NCI-H1048 (cell line): Measurements from ENCODE around the gene CHCHD3.

Experiments used
- DNase-seq: peaks from one replicate; lab custom pipeline; 2025; lab: John Stamatoyannopoulos, UW

The CHCHD3 gene

DNA sequence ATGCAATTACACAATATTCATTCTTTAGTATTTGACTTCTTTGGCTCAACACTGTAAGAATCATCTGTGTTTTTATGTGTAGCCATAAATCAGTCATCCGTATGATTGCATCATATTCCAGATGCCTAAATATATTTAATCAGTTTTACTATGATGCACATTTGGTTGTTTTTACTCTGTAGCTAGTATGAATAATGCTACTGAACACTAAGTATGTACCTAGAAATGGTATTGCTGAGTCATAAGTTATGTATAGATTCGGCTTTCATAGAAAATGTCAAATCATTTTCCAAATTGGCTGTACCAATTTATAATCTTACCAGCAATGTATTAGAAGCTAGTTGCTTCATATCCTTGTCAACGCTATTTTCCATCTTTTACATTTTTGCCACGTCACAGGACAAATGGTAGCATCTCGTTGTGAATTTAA, 308.3 kb downstream of the CHCHD3 start:
- DNase-seq, result no peak

DNA sequence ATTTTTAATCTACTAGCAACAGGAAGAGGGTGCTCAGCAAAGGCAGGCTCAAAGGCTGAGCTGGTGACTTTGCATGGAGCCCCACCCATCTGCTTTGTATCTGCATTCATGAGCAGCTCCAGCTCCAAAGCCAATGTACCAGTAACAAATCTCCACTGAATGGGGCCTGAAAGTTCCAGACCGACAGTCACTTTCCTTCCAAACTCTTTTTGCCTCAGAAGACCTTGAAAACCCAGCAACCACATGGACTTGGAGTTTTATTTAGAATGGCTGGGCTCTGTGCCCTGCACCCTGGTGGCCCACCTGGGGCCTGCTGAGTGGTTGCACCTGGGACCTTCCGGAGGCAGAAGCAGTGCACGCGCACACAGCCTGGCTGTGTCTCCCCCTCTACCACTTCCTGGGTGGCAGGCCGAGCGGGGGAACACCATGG, 310.6 kb downstream of the CHCHD3 start:
- DNase-seq, result no peak

DNA sequence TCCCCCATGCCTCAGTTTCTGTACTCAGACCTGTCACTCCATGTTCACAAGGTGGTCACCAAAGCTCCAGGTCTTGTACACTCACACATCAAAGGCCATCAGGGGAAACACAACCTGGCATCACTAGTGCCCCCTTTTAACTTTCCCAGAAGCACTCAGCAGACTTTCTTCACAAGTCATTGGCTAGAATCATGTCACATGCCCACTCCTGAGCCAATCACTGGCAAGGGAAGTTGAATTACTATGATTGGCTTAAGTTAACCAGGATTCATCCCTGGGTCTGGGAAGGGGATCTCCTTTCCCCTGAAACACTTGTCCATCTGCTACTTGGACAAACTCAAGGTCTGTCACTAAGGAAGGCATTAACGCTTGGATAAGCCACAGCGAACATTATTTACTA, 311.8 kb downstream of the CHCHD3 start:
- no peak for DNase-seq

DNA sequence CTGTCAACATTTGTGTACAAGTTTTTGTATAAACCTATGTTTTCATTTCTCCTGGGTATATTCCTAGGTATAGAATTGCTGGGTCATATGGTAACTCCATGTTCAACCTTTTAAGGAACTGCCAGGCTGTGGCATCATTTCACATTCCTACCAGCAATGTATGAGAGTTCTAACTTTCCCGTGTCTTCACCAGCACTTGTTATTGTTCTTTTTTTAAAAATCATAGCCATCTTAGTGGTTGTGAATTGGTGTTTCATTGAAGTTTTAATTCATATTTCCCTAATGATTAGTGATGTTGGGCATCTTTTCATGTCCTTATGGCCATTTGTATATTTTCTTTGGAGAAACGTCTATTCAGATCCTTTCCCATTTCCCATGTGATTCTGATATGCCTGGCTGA, 312.6 kb downstream of the CHCHD3 start:
- DNase-seq, result no peak

GRCh38 chr7:132768099-132768498, 313.8 kb downstream of the CHCHD3 start:
- DNase-seq, result no peak

- no peak for DNase-seq
These were observed 314.5 kb downstream of the CHCHD3 start for GRCh38 chr7:132767378-132767777.

- DNase-seq, result no peak
These were observed 315.2 kb downstream of the CHCHD3 start for GRCh38 chr7:132766660-132767059.

GRCh38 chr7:132765861-132766260, 316.0 kb downstream of the CHCHD3 start:
- DNase-seq, result no peak

- DNase-seq, result no peak
These were observed 317.1 kb downstream of the CHCHD3 start for GRCh38 chr7:132764762-132765161.

DNA sequence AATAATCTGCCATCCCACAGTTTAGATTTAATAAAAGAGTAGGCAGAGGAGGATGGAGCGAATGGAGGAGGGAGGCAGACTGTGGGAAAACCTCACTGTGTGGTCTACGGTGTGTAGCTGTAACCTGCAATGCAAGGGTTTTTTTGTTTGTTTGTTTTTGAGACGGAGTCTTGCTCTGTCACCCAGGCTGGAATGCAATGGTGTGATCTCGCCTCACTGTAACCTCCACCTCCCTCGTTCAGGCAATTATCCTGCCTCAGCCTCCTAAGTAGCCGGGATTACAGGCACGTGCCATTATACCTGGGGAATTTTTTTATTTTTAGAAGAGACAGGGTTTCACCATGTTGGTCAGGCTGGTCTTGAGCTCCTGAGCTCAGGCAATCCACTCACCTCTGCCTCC, 321.0 kb downstream of the CHCHD3 start:
- no peak for DNase-seq

DNA sequence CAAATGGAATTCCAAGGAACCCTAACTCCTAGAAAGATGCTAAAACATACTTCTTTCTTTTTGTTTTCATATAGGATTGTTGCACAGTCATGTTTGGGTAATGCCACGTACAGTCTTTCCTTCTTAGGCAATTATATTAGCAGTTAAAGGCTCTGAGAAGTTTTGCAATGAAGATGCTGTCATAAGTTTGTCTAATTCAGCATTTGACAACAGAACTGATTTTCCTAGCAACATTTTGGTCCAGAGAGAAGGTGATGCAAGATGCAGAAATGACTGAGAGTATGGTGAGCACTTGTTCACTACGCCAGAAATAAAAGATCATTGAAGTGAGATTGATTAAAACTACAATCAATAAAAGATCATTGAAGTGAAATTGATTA, 321.7 kb downstream of the CHCHD3 start:
- no peak for DNase-seq

DNA sequence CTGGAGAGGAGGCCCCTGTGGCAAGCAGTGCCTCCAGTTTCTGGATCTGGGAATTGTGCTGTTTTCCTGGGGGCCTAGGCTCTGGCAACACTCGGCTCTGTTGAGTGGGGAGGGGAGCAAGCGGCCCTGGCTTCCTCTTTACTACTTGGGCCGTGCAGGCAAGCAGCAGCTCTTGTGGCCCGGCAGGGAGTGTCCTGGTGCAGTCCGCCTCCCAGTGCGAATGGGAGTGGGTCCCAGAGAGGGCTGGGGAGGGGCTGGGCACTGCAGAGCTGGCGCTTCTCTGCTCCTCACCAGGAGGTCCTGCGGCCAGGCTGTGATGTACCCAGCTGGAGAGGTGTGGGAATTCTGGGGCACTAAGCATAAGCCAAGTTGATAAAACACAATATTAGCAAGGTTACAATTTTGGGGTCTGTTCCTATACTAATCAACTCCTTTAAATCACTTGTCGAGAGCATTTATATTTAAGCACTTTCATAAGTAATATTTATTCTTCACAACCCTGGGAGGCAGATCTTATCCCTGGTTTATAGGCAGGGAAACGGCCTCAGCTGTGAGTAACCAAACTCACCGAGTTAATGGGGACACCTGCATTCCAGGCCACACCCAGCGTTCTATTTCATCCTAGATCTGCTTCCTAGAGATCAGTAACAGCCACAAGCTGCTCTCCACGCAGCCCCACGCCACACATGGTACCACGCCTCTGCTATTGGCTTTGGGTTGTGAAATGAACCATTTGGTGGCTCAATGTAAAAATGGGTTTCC, 322.2 kb downstream of the CHCHD3 start:
- DNase-seq, result no peak

GRCh38 chr7:132758986-132759385, 322.9 kb downstream of the CHCHD3 start:
- no peak for DNase-seq

- no peak for DNase-seq
These were observed 324.1 kb downstream of the CHCHD3 start for GRCh38 chr7:132757783-132758182.

DNA sequence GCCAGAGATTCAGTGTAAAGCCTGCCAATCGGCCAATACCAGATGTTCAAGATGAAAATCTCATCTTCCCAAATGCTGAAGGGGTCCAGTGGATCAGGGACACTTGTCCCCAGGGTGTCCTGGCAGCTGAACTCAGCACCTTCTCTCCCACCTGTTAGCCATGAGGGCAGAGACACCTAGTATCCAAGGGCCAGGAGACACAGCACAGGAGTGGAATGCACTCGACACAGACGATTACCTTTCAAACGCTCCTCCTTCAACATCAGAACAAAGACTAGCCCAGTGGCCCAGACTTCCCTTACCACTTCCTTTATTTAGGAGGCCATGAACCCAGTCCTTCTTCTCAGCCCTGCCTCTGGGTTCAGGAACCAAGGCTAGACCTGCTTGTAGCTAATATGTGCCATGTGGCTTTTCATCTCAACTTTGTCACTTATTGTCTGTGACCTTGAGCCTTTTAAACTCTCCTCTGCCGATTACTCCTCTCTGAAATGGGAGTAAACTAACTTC, 325.4 kb downstream of the CHCHD3 start:
- DNase-seq, result no peak

- no peak for DNase-seq
These were observed 326.1 kb downstream of the CHCHD3 start for GRCh38 chr7:132755538-132756483.

- DNase-seq, result no peak
These were observed 329.5 kb downstream of the CHCHD3 start for GRCh38 chr7:132752431-132752830.

DNA sequence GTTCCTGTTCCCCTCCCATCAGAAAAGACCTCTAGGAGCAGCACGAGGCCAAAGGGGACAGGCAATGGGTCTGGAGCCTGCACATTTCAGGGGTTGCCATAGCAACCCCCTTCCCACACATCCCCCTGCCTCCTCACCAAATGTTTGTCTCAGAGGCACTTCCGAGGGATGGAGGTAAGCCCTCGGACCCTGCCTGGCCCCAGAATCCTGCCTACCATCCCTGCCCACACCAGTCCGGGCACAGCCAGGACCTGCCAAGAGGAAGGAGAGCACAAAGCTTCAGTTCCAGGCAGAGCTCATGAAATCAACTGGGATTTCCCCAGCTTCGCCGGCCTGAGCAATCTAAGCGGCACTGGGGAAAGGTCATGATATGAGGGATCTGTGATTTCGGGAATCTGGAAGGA, 330.6 kb downstream of the CHCHD3 start:
- no peak for DNase-seq

GRCh38 chr7:132750530-132751217, 331.2 kb downstream of the CHCHD3 start:
- DNase-seq, result no peak

DNA sequence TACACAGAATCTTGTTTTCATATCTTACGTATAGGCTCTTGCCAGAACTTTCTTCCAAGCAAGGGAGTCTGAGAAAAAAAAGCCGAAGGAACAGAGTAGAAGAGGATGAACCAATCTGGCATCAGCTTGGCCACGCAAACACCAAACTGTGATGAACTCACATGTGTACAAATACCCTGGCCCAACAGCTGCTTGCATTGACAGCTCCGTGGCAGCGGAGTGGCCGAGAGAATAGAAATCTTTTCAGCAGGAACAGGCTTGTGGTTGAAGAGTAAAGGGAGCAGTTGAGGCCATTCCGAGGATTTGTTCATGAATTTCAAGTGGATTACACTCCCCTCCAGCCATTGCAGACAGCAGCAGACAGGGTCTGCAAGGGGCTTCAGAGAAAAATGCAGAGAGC, 331.8 kb downstream of the CHCHD3 start:
- no peak for DNase-seq

- DNase-seq, result no peak
These were observed 336.4 kb downstream of the CHCHD3 start for GRCh38 chr7:132745510-132745909.

DNA sequence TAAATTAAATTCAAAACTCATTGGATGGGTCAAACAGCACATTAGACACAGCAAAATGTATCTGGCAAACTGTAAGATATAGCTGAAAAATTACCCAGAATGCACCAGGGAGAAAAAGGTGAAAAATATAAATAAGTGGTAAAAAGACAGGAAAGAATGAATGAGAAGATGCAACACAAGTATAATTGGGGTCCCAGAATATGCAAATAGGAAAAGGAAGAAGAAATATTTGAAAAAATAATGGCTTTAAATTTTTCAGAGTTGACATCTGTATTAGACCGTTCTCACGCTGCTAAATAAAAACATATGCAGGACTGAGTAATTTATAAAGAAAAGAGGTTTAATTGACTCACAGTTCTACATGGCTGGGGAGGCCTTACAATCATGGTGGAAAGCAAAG, 337.9 kb downstream of the CHCHD3 start:
- DNase-seq, result no peak
